ENCODE results near the gene AGL.
"Not testable (repeated sequence)": the region's sequence is repeated elsewhere in the genome, so short reads cannot be mapped to it uniquely, and the experiment has no call there.

AGL gene

GRCh38 chr1:99877568-99877967, 27.4 kb downstream of the AGL start:
- no peaks in the 10 kb centered on the region for H3K27me3 ChIP-seq (ENCODE audit: insufficient read depth, low read length)
- H3K4me3 ChIP-seq (ENCODE audit: low read depth, low read length): no peak overlapping the region
- H3K79me2 ChIP-seq (ENCODE audit: control insufficient read depth, insufficient read depth, low read length, unreplicated experiment): no peaks in the 10 kb centered on the region
- H2AFZ ChIP-seq (ENCODE audit: low read length, unreplicated experiment): no peak overlapping the region
- H3K27ac ChIP-seq (ENCODE audit: low read depth, low read length): no peak overlapping the region
- peaks cover 5% of the 10 kb centered on the region; the same call in 1 of the 2 replicates for H3K36me3 ChIP-seq (ENCODE audit: insufficient read depth, low read length)
- no peaks in the 10 kb centered on the region for H3K4me1 ChIP-seq (ENCODE audit: control insufficient read depth, insufficient read depth, low read length, unreplicated experiment)

GRCh38 chr1:99886179-99886578, 36.0 kb downstream of the AGL start:
- Histone ChIP-seq H3K27ac (ENCODE audit: low read depth, low read length) (no peak overlapping the region), H2AFZ (ENCODE audit: low read length, unreplicated experiment) (no peak overlapping the region), H3K4me1 (ENCODE audit: control insufficient read depth, insufficient read depth, low read length, unreplicated experiment) (peaks cover 13% of the 10 kb centered on the region), H3K4me3 (ENCODE audit: low read depth, low read length) (no peak overlapping the region), H3K36me3 (ENCODE audit: insufficient read depth, low read length) (peaks cover 11% of the 10 kb centered on the region; the same call in 1 of the 2 replicates), H3K27me3 (ENCODE audit: insufficient read depth, low read length) (no peaks in the 10 kb centered on the region), H3K79me2 (ENCODE audit: control insufficient read depth, insufficient read depth, low read length, unreplicated experiment) (no peaks in the 10 kb centered on the region)

GRCh38 chr1:99886841-99887240, 36.7 kb downstream of the AGL start:
- Histone ChIP-seq H2AFZ (ENCODE audit: low read length, unreplicated experiment) (no peak overlapping the region), H3K27ac (ENCODE audit: low read depth, low read length) (peak overlapping the region; percentile 47), H3K36me3 (ENCODE audit: insufficient read depth, low read length) (peaks cover 11% of the 10 kb centered on the region; the same call in 1 of the 2 replicates)

GRCh38 chr1:99887890-99888289, 37.7 kb downstream of the AGL start:
- no peak overlapping the region for H3K4me3 ChIP-seq (ENCODE audit: low read depth, low read length)
- H3K36me3 ChIP-seq (ENCODE audit: insufficient read depth, low read length): peaks cover 11% of the 10 kb centered on the region; the same call in 1 of the 2 replicates
- no peak overlapping the region for H2AFZ ChIP-seq (ENCODE audit: low read length, unreplicated experiment)
- H3K27me3 ChIP-seq (ENCODE audit: insufficient read depth, low read length): no peaks in the 10 kb centered on the region
- H3K79me2 ChIP-seq (ENCODE audit: control insufficient read depth, insufficient read depth, low read length, unreplicated experiment): no peaks in the 10 kb centered on the region
- H3K4me1 ChIP-seq (ENCODE audit: control insufficient read depth, insufficient read depth, low read length, unreplicated experiment): peaks cover 13% of the 10 kb centered on the region
- no peak overlapping the region for H3K27ac ChIP-seq (ENCODE audit: low read depth, low read length)

More at GRCh38 chr1:99886841-99887240, 36.7 kb downstream of the AGL start:
- Histone ChIP-seq H3K27me3 (ENCODE audit: insufficient read depth, low read length) (no peaks in the 10 kb centered on the region), H3K4me1 (ENCODE audit: control insufficient read depth, insufficient read depth, low read length, unreplicated experiment) (peaks cover 13% of the 10 kb centered on the region), H3K79me2 (ENCODE audit: control insufficient read depth, insufficient read depth, low read length, unreplicated experiment) (no peaks in the 10 kb centered on the region), H3K4me3 (ENCODE audit: low read depth, low read length) (no peak overlapping the region)

- H3K27ac ChIP-seq (ENCODE audit: low read depth, low read length): no peak overlapping the region
- no peaks in the 10 kb centered on the region for H3K79me2 ChIP-seq (ENCODE audit: control insufficient read depth, insufficient read depth, low read length, unreplicated experiment)
- H3K4me3 ChIP-seq (ENCODE audit: low read depth, low read length): no peak overlapping the region
- H3K36me3 ChIP-seq (ENCODE audit: insufficient read depth, low read length): peaks cover 6% of the 10 kb centered on the region; the same call in 1 of the 2 replicates
- H3K4me1 ChIP-seq (ENCODE audit: control insufficient read depth, insufficient read depth, low read length, unreplicated experiment): peaks cover 9% of the 10 kb centered on the region
- no peak overlapping the region for H2AFZ ChIP-seq (ENCODE audit: low read length, unreplicated experiment)
- H3K27me3 ChIP-seq (ENCODE audit: insufficient read depth, low read length): no peaks in the 10 kb centered on the region
These were observed 41.8 kb downstream of the AGL start for GRCh38 chr1:99891997-99892396.

- not testable (repeated sequence) for H3K79me2 ChIP-seq (ENCODE audit: control insufficient read depth, insufficient read depth, low read length, unreplicated experiment); H2AFZ ChIP-seq (ENCODE audit: low read length, unreplicated experiment); H3K27me3 ChIP-seq (ENCODE audit: insufficient read depth, low read length); H3K4me3 ChIP-seq (ENCODE audit: low read depth, low read length); H3K36me3 ChIP-seq (ENCODE audit: insufficient read depth, low read length); H3K4me1 ChIP-seq (ENCODE audit: control insufficient read depth, insufficient read depth, low read length, unreplicated experiment); H3K27ac ChIP-seq (ENCODE audit: low read depth, low read length)
These were observed 53.1 kb downstream of the AGL start for GRCh38 chr1:99903278-99903677.

GRCh38 chr1:99906535-99906934, 56.4 kb downstream of the AGL start:
- no peak overlapping the region for H3K4me3 ChIP-seq (ENCODE audit: low read depth, low read length)
- H3K36me3 ChIP-seq (ENCODE audit: insufficient read depth, low read length): peaks cover 13% of the 10 kb centered on the region
- no peaks in the 10 kb centered on the region for H3K27me3 ChIP-seq (ENCODE audit: insufficient read depth, low read length)
- H2AFZ ChIP-seq (ENCODE audit: low read length, unreplicated experiment): no peak overlapping the region
- no peaks in the 10 kb centered on the region for H3K4me1 ChIP-seq (ENCODE audit: control insufficient read depth, insufficient read depth, low read length, unreplicated experiment)
- no peaks in the 10 kb centered on the region for H3K79me2 ChIP-seq (ENCODE audit: control insufficient read depth, insufficient read depth, low read length, unreplicated experiment)
- H3K27ac ChIP-seq (ENCODE audit: low read depth, low read length): no peak overlapping the region

- no peak overlapping the region for H3K27ac ChIP-seq (ENCODE audit: low read depth, low read length)
- H3K36me3 ChIP-seq (ENCODE audit: insufficient read depth, low read length): no peaks in the 10 kb centered on the region
- no peak overlapping the region for H3K4me3 ChIP-seq (ENCODE audit: low read depth, low read length)
- H2AFZ ChIP-seq (ENCODE audit: low read length, unreplicated experiment): no peak overlapping the region
- no peaks in the 10 kb centered on the region for H3K27me3 ChIP-seq (ENCODE audit: insufficient read depth, low read length)
- no peaks in the 10 kb centered on the region for H3K79me2 ChIP-seq (ENCODE audit: control insufficient read depth, insufficient read depth, low read length, unreplicated experiment)
- H3K4me1 ChIP-seq (ENCODE audit: control insufficient read depth, insufficient read depth, low read length, unreplicated experiment): no peaks in the 10 kb centered on the region
These were observed 67.1 kb downstream of the AGL start for GRCh38 chr1:99917214-99917613.

- Histone ChIP-seq H3K27ac (ENCODE audit: low read depth, low read length) (no peak overlapping the region), H3K79me2 (ENCODE audit: control insufficient read depth, insufficient read depth, low read length, unreplicated experiment) (no peaks in the 10 kb centered on the region), H3K4me1 (ENCODE audit: control insufficient read depth, insufficient read depth, low read length, unreplicated experiment) (no peaks in the 10 kb centered on the region), H3K36me3 (ENCODE audit: insufficient read depth, low read length) (no peaks in the 10 kb centered on the region), H3K27me3 (ENCODE audit: insufficient read depth, low read length) (no peaks in the 10 kb centered on the region), H3K4me3 (ENCODE audit: low read depth, low read length) (no peak overlapping the region), H2AFZ (ENCODE audit: low read length, unreplicated experiment) (no peak overlapping the region)
These were observed 69.1 kb downstream of the AGL start for GRCh38 chr1:99919220-99919619.

- Histone ChIP-seq H3K27me3 (ENCODE audit: insufficient read depth, low read length) (no peaks in the 10 kb centered on the region), H3K4me3 (ENCODE audit: low read depth, low read length) (no peak overlapping the region), H3K79me2 (ENCODE audit: control insufficient read depth, insufficient read depth, low read length, unreplicated experiment) (no peaks in the 10 kb centered on the region), H2AFZ (ENCODE audit: low read length, unreplicated experiment) (no peak overlapping the region), H3K4me1 (ENCODE audit: control insufficient read depth, insufficient read depth, low read length, unreplicated experiment) (no peaks in the 10 kb centered on the region), H3K27ac (ENCODE audit: low read depth, low read length) (no peak overlapping the region), H3K36me3 (ENCODE audit: insufficient read depth, low read length) (no peaks in the 10 kb centered on the region)
These were observed 84.6 kb downstream of the AGL start for GRCh38 chr1:99934801-99935200.

GRCh38 chr1:99935534-99935933, 85.4 kb downstream of the AGL start:
- H3K79me2 ChIP-seq (ENCODE audit: control insufficient read depth, insufficient read depth, low read length, unreplicated experiment): no peaks in the 10 kb centered on the region
- no peaks in the 10 kb centered on the region for H3K36me3 ChIP-seq (ENCODE audit: insufficient read depth, low read length)
- no peak overlapping the region for H2AFZ ChIP-seq (ENCODE audit: low read length, unreplicated experiment)
- H3K27ac ChIP-seq (ENCODE audit: low read depth, low read length): no peak overlapping the region
- no peaks in the 10 kb centered on the region for H3K27me3 ChIP-seq (ENCODE audit: insufficient read depth, low read length)
- no peak overlapping the region for H3K4me3 ChIP-seq (ENCODE audit: low read depth, low read length)
- no peaks in the 10 kb centered on the region for H3K4me1 ChIP-seq (ENCODE audit: control insufficient read depth, insufficient read depth, low read length, unreplicated experiment)

All from ACC112 (cell line).